Measurements from ENCODE around the gene PCNA. TPM values are rescaled to one million over a fixed set of nuclear protein-coding genes. Genes with fewer than 3 reads are reported as not detected.

The PCNA gene
- total RNA-seq, 1 experiment from 2014 or later, result 273 TPM

- CTCF ChIA-PET, result no interaction called here
- Histone ChIP-seq H2AFZ (ENCODE audit: low read depth, low read length, poor library complexity, severe bottlenecking) (no peak overlapping the region), H3K9me2 (ENCODE audit: insufficient read depth) (no peaks in the 10 kb centered on the region), H3K27ac (ENCODE audit: low read depth, low read length) (no peak overlapping the region), H3K4me3 (replicated peaks in 1 of 2; ENCODE audit: low read depth in 1 of 2, low read length in 2 of 2) (no peak overlapping the region), H3K4me1 (ENCODE audit: control insufficient read depth in 1 of 2, insufficient read depth in 2 of 2, low read length in 2 of 2) (no peaks in the 10 kb centered on the region), H4K20me1 (ENCODE audit: insufficient read depth) (no peaks in the 10 kb centered on the region), H3K9ac (ENCODE audit: low read length) (no peak overlapping the region), H3K27me3 (ENCODE audit: insufficient read depth, low read length) (no peaks in the 10 kb centered on the region), H3K36me3 (ENCODE audit: control insufficient read depth in 1 of 2, insufficient read depth in 2 of 2, low read length in 2 of 2) (peaks cover 15 to 23% of the 10 kb centered on the region in 2 experiments; a peak in 3 of 4 replicates), H3K9me3 (ENCODE audit: control insufficient read depth in 1 of 2, insufficient read depth in 1 of 2, low read depth in 1 of 2, low read length in 2 of 2) (no peaks in the 10 kb centered on the region), H3K79me2 (ENCODE audit: insufficient read depth, low read length) (peaks cover 4% of the 10 kb centered on the region; the same call in 1 of the 2 replicates), H3K4me2 (ENCODE audit: low read length) (no peak overlapping the region)
- DNase-seq (ENCODE audit: low read depth, low spot score) (no peak), ATAC-seq (no peak)
- TF ChIP-seq MAX (IDR thresholded peaks at IDR 0.05) (no peak), CTCF (IDR thresholded peaks at IDR 0.05 in 2 of 3, conservative IDR thresholded peaks at IDR 0.05 in 1 of 3; ENCODE audit: borderline replicate concordance in 1 of 3, insufficient read depth in 1 of 3, low read depth in 2 of 3, low read length in 2 of 3) (no peak)
- BruUV-seq (replicated peaks), result no TSS peak
- POLR2A ChIA-PET, result interaction anchor here (0.9 kb wide), 1 partner anchor 8 kb away, joined by 3 read pairs; no protein-coding TSS in a partner anchor
- intact Hi-C loops (cut with micrococcal nuclease), result no loop called here
- RAD21 ChIA-PET (ENCODE audit: low non-redundant PET in 1 of 2, low total read pairs in 2 of 2, uncharacterized antibody in 2 of 2, unreplicated experiment in 2 of 2), result no interaction called here
Measured at GRCh38 chr20:5096463-5096862, 23.3 kb downstream of the PCNA start.

- Histone ChIP-seq H3K9me2 (ENCODE audit: insufficient read depth) (no peaks in the 10 kb centered on the region), H3K27ac (ENCODE audit: low read depth, low read length) (no peak overlapping the region), H2AFZ (ENCODE audit: low read depth, low read length, poor library complexity, severe bottlenecking) (no peak overlapping the region), H3K4me3 (replicated peaks in 1 of 2; ENCODE audit: low read depth in 1 of 2, low read length in 2 of 2) (no peak overlapping the region), H3K9me3 (ENCODE audit: control insufficient read depth in 1 of 2, insufficient read depth in 1 of 2, low read depth in 1 of 2, low read length in 2 of 2) (no peaks in the 10 kb centered on the region), H3K4me1 (ENCODE audit: control insufficient read depth in 1 of 2, insufficient read depth in 2 of 2, low read length in 2 of 2) (no peaks in the 10 kb centered on the region), H3K27me3 (ENCODE audit: insufficient read depth, low read length) (no peaks in the 10 kb centered on the region), H3K79me2 (ENCODE audit: insufficient read depth, low read length) (peaks cover 4% of the 10 kb centered on the region; the same call in 1 of the 2 replicates), H3K9ac (ENCODE audit: low read length) (no peak overlapping the region), H3K36me3 (ENCODE audit: control insufficient read depth in 1 of 2, insufficient read depth in 2 of 2, low read length in 2 of 2) (peaks cover 15 to 23% of the 10 kb centered on the region in 2 experiments; a peak in 3 of 4 replicates), H4K20me1 (ENCODE audit: insufficient read depth) (no peaks in the 10 kb centered on the region), H3K4me2 (ENCODE audit: low read length) (no peak overlapping the region)
- ChIA-PET CTCF (no interaction called here), POLR2A (interaction anchor here (0.9 kb wide), 1 partner anchor 9 kb away, joined by 3 read pairs; no protein-coding TSS in a partner anchor), RAD21 (ENCODE audit: low non-redundant PET in 1 of 2, low total read pairs in 2 of 2, uncharacterized antibody in 2 of 2, unreplicated experiment in 2 of 2) (no interaction called here)
- intact Hi-C loops (cut with micrococcal nuclease), result no loop called here
- DNase-seq (ENCODE audit: low read depth, low spot score), result no peak
- no TSS peak for BruUV-seq (replicated peaks)
- no peak for ATAC-seq
- TF ChIP-seq ZBTB33 (IDR thresholded peaks at IDR 0.05; ENCODE audit: extremely low read depth, insufficient replicate concordance, low read length) (no peak), JUND (IDR thresholded peaks at IDR 0.05) (no peak), CBX3 (IDR thresholded peaks at IDR 0.05; ENCODE audit: low read depth) (no peak), ATF3 (IDR thresholded peaks at IDR 0.05) (no peak), FOSL1 (IDR thresholded peaks at IDR 0.05; ENCODE audit: low read depth) (no peak), YY1 (IDR thresholded peaks at IDR 0.05; ENCODE audit: extremely low read depth, insufficient replicate concordance, low read depth, low read length) (no peak), CEBPB (IDR thresholded peaks at IDR 0.05; ENCODE audit: low read depth) (no peak), SIN3A (IDR thresholded peaks at IDR 0.05; ENCODE audit: low read depth) (no peak), EZH2 (IDR thresholded peaks at IDR 0.05) (no peak), SRF (IDR thresholded peaks at IDR 0.05; ENCODE audit: low read depth) (no peak), TCF7L2 (IDR thresholded peaks at IDR 0.05; ENCODE audit: borderline replicate concordance, extremely low read depth, insufficient read depth, insufficient read length) (no peak), POLR2AphosphoS5 (IDR thresholded peaks at IDR 0.05; ENCODE audit: low read depth, low read length) (no peak)
Measured at GRCh38 chr20:5095931-5096330, 23.8 kb downstream of the PCNA start.
